H1 (cell line): Measurements from ENCODE around the gene UBE2E2. TPM values are rescaled to one million over a fixed set of nuclear protein-coding genes. Genes with fewer than 3 reads are reported as not detected.

Source experiments
- CTCF ChIA-PET: fragments of 300-600 bp; sonication (Branson Sonifier 250); formaldehyde crosslinking; loops from one replicate; lab custom pipeline; 2021; ENCODE audit not compliant: partially characterized antibody; lab: Charles Lee
- POLR2A ChIA-PET: fragments of 300-600 bp; sonication (Branson Sonifier 250); formaldehyde crosslinking; loops from one replicate; lab custom pipeline; 2021; ENCODE audit warnings: inconsistent platforms; ENCODE audit not compliant: partially characterized antibody; lab: Charles Lee
- DNase-seq, 2 experiments: peaks; one replicate each; pipeline versions ENCODE4 v3.0.0 to v3.0.0-alpha.2; 2010 to 2022; ENCODE audit warnings: low spot score in 2 of 2, low read depth in 1 of 2, mixed read lengths in 1 of 2
- FAIRE-seq: peaks from 2 replicates; lab custom pipeline; 2011; peaks lifted over from hg19 to GRCh38; lab: Jason Lieb, UNC
- H2AFZ ChIP-seq: 2 replicates; pipeline ENCODE4 v1.8.1; 2012; ENCODE audit warnings: low read length, inconsistent platforms
- H2AK5ac ChIP-seq: 2 replicates; pipeline ENCODE4 v1.6.1; 2013; ENCODE audit warnings: low read depth, low read length
- H2BK120ac ChIP-seq: replicated peaks from 2 replicates; pipeline ENCODE3; 2013; ENCODE audit warnings: low read depth, low read length, inconsistent platforms
- H2BK12ac ChIP-seq: 2 replicates; pipeline ENCODE4 v1.6.1; 2013; ENCODE audit warnings: low read depth, low read length
- H2BK15ac ChIP-seq: 2 replicates; pipeline ENCODE4 v1.6.1; 2013; ENCODE audit warnings: low read length
- H2BK20ac ChIP-seq: 2 replicates; pipeline ENCODE4 v1.6.1; 2013; ENCODE audit warnings: low read length
- H2BK5ac ChIP-seq: 2 replicates; pipeline ENCODE4 v1.6.1; 2013; ENCODE audit warnings: low read depth, low read length
- H3K14ac ChIP-seq: 2 replicates; pipeline ENCODE4 v1.6.1; 2013; ENCODE audit warnings: inconsistent platforms; ENCODE audit not compliant: insufficient read length
- H3K18ac ChIP-seq: 2 replicates; pipeline ENCODE4 v1.6.1; 2013; ENCODE audit warnings: low read length; ENCODE audit errors: extremely low read depth
- H3K23ac ChIP-seq: 2 replicates; pipeline ENCODE4 v1.6.1; 2013; ENCODE audit warnings: inconsistent platforms; ENCODE audit not compliant: insufficient read length
- H3K23me2 ChIP-seq: 2 replicates; pipeline ENCODE4 v1.6.1; 2013; ENCODE audit warnings: low read depth, low read length
- H3K27ac ChIP-seq: 2 replicates; pipeline ENCODE4 v1.6.1; 2011; ENCODE audit warnings: low read depth, low read length, inconsistent platforms
- H3K27me3 ChIP-seq, 4 experiments: replicated peaks in 1 of 4; 1 replicate in 1 of 4; 2 replicates in 3 of 4; pipeline versions ENCODE4 v1.6.1 to v1.8.1; 2011 to 2013; ENCODE audit warnings: low read length in 3 of 4, mild to moderate bottlenecking in 3 of 4, inconsistent platforms in 2 of 4, mixed read lengths in 2 of 4, moderate library complexity in 1 of 4; ENCODE audit not compliant: control insufficient read depth in 3 of 4, insufficient read depth in 3 of 4; ENCODE audit errors: extremely low read depth in 1 of 4
- H3K36me3 ChIP-seq, 4 experiments: 2 replicates each; pipeline versions ENCODE4 v1.6.1 to v1.8.1; 2011 to 2013; ENCODE audit warnings: mild to moderate bottlenecking in 4 of 4, low read length in 3 of 4, moderate library complexity in 2 of 4, control low read depth in 1 of 4, inconsistent platforms in 1 of 4; ENCODE audit not compliant: insufficient read depth in 4 of 4, control insufficient read depth in 2 of 4
- H3K4ac ChIP-seq: replicated peaks from 2 replicates; pipeline ENCODE3; 2013; ENCODE audit warnings: low read length, low read depth, mixed read lengths, inconsistent platforms; ENCODE audit not compliant: insufficient read length
- H3K4me1 ChIP-seq, 4 experiments: replicated peaks in 1 of 4; 1 replicate in 1 of 4; 2 replicates in 3 of 4; pipeline versions ENCODE4 v1.6.1 to v1.8.1; 2011 to 2013; ENCODE audit warnings: low read length in 3 of 4, inconsistent platforms in 2 of 4, mixed read lengths in 1 of 4; ENCODE audit not compliant: insufficient read depth in 4 of 4, control insufficient read depth in 3 of 4
- H3K4me2 ChIP-seq, 2 experiments: 2 replicates each; pipeline versions ENCODE4 v1.6.1 to v1.8.1; 2011 to 2013; ENCODE audit warnings: low read depth in 2 of 2, low read length in 2 of 2, control low read depth in 1 of 2, inconsistent platforms in 1 of 2, mild to moderate bottlenecking in 1 of 2; ENCODE audit not compliant: insufficient read depth in 1 of 2
- H3K4me3 ChIP-seq, 4 experiments: fragments of 200-600, 300-600 bp in 1 of 4; sonication (generic), shearing (Covaris generic), sonication (Bioruptor Twin) in 1 of 4; 2 replicates each; pipeline versions ENCODE4 v1.5.1 to v1.8.1; 2011 to 2016; ENCODE audit warnings: low read length in 4 of 4, low read depth in 3 of 4, control low read depth in 2 of 4, inconsistent platforms in 2 of 4, mild to moderate bottlenecking in 2 of 4, mixed read lengths in 1 of 4, moderate library complexity in 1 of 4; ENCODE audit not compliant: insufficient read depth in 2 of 4; ENCODE audit errors: extremely low read depth in 1 of 4
- H3K56ac ChIP-seq: replicated peaks from 2 replicates; pipeline ENCODE3; 2013; ENCODE audit warnings: low read depth, mild to moderate bottlenecking, mixed read lengths, low read length, inconsistent platforms; ENCODE audit not compliant: insufficient read length
- H3K79me1 ChIP-seq: 2 replicates; pipeline ENCODE4 v1.6.1; 2013; ENCODE audit warnings: low read depth, low read length, control low read depth
- H3K79me2 ChIP-seq, 2 experiments: 2 replicates each; pipeline versions ENCODE4 v1.6.1 to v1.8.1; 2012 to 2013; ENCODE audit warnings: low read length in 2 of 2, mild to moderate bottlenecking in 2 of 2, inconsistent platforms in 1 of 2; ENCODE audit not compliant: insufficient read depth in 2 of 2, control insufficient read depth in 1 of 2
- H3K9ac ChIP-seq, 4 experiments: replicated peaks in 1 of 4; 1 replicate in 1 of 4; 2 replicates in 3 of 4; pipeline versions ENCODE4 v1.6.1 to v1.8.1; 2011 to 2013; ENCODE audit warnings: low read depth in 3 of 4, low read length in 3 of 4, control low read depth in 2 of 4, mild to moderate bottlenecking in 2 of 4, moderate library complexity in 2 of 4, inconsistent platforms in 1 of 4; ENCODE audit errors: extremely low read depth in 1 of 4
- H3K9me3 ChIP-seq, 2 experiments: 2 replicates each; pipeline versions ENCODE4 v1.6.1 to v1.8.1; 2012 to 2013; ENCODE audit warnings: mild to moderate bottlenecking in 2 of 2, moderate library complexity in 2 of 2, control low read depth in 1 of 2, inconsistent platforms in 1 of 2, low read depth in 1 of 2, low read length in 1 of 2, mixed read lengths in 1 of 2; ENCODE audit not compliant: insufficient read depth in 2 of 2
- H4K20me1 ChIP-seq, 2 experiments: replicated peaks in 1 of 2; 2 replicates each; pipeline versions ENCODE3 to v1.8.1; 2011 to 2013; ENCODE audit warnings: inconsistent platforms in 2 of 2, low read length in 2 of 2, mild to moderate bottlenecking in 1 of 2; ENCODE audit not compliant: insufficient read depth in 2 of 2, control insufficient read depth in 1 of 2
- H4K5ac ChIP-seq: 2 replicates; pipeline ENCODE4 v1.6.1; 2013; ENCODE audit warnings: low read length, low read depth, mixed read lengths, inconsistent platforms; ENCODE audit not compliant: insufficient read length
- H4K8ac ChIP-seq: 2 replicates; pipeline ENCODE4 v1.8.0; 2013; ENCODE audit warnings: mild to moderate bottlenecking, moderate library complexity, low read length, inconsistent platforms; ENCODE audit not compliant: insufficient read depth; ENCODE audit errors: extremely low read depth
- H4K91ac ChIP-seq: replicated peaks from 2 replicates; pipeline ENCODE3; 2013; ENCODE audit warnings: low read length, mixed read lengths, inconsistent platforms; ENCODE audit not compliant: insufficient read length
- ATF3 ChIP-seq: IDR thresholded peaks from 2 replicates; pipeline ENCODE4 v1.6.1; 2011; ENCODE audit warnings: low read depth, mild to moderate bottlenecking, low read length; ENCODE audit not compliant: insufficient read depth
- CHD1 ChIP-seq: IDR thresholded peaks from 2 replicates; pipeline ENCODE4 v1.6.1; 2012; ENCODE audit warnings: low read depth, low read length, improper control_type of control experiment
- MAX ChIP-seq: IDR thresholded peaks from 2 replicates; pipeline ENCODE4 v1.6.1; 2012; ENCODE audit warnings: inconsistent platforms
- NRF1 ChIP-seq: IDR thresholded peaks from 2 replicates; pipeline ENCODE4 v1.6.1; 2011; ENCODE audit warnings: mild to moderate bottlenecking, low read depth, low read length, improper control_type of control experiment
- RAD21 ChIP-seq, 2 experiments: IDR thresholded peaks in 1 of 2; conservative IDR thresholded peaks in 1 of 2; 2 replicates each; pipeline ENCODE4 v1.6.1; 2011; ENCODE audit warnings: low read depth in 2 of 2, low read length in 2 of 2, improper control_type of control experiment in 1 of 2, inconsistent platforms in 1 of 2, mild to moderate bottlenecking in 1 of 2, moderate library complexity in 1 of 2
- RFX5 ChIP-seq: IDR thresholded peaks from 2 replicates; pipeline ENCODE4 v1.6.1; 2011; ENCODE audit warnings: low read depth, low read length, improper control_type of control experiment, borderline replicate concordance
- SUZ12 ChIP-seq: fragments of 200-600 bp; sonication (generic); IDR thresholded peaks from 2 replicates; pipeline ENCODE4 v1.6.1; 2012; ENCODE audit warnings: mild to moderate bottlenecking, inconsistent platforms, low read length, moderate library complexity, mixed read lengths
- TCF12 ChIP-seq: IDR thresholded peaks from 2 replicates; pipeline ENCODE4 v1.6.1; 2011; ENCODE audit warnings: low read depth, mild to moderate bottlenecking, low read length
- USF2 ChIP-seq: IDR thresholded peaks from 2 replicates; pipeline ENCODE4 v1.6.1; 2011; ENCODE audit warnings: low read length, improper control_type of control experiment
- ZNF274 ChIP-seq: IDR thresholded peaks from 2 replicates; pipeline ENCODE4 v1.7.0; 2012; ENCODE audit warnings: low read length, borderline replicate concordance; ENCODE audit errors: extremely low read depth
- polyA plus RNA-seq, 7 experiments: library from polyadenylated mRNA; depleted of rRNA in 3 of 7; stranded (reverse) in 5 of 7; unstranded in 2 of 7; fragments of >200 nt in 5 of 7; fragments of 200-250 nt in 2 of 7; gene quantifications; 1 replicate in 5 of 7; 2 replicates in 1 of 7; 4 replicates in 1 of 7; pipeline versions ENCODE4 v1.2.1 to v1.2.3, GENCODE V29; 2011 to 2013; ENCODE audit warnings: missing spikeins in 2 of 7, mixed read lengths in 2 of 7
- total RNA-seq: library from RNA; stranded (reverse); fragmentation: NEBNext Ultra II Directional; extraction: Animal tissue kit (Norgen Biotek cat#: 25700); gene quantifications from 2 replicates; pipeline ENCODE4 v1.2.1, GENCODE V29; 2021

Gene UBE2E2
- total and polyA plus RNA-seq, 2 of the 8 experiments (the other 6 are each of a cell fraction or from before 2014, with no cell fraction given) = 57.6 to 70.6 TPM

GRCh38 chr3:23595851-23596250 lies 392.7 kb downstream of the UBE2E2 start:
- Histone ChIP-seq H2BK120ac (no peak overlapping the region), H3K56ac (no peak overlapping the region), H4K91ac (no peak overlapping the region), H4K8ac (no peak overlapping the region), H4K20me1 (no peaks in the 10 kb centered on the region), H2BK20ac (no peak overlapping the region), H3K27ac (no peak overlapping the region), H3K4me2 (no peak overlapping the region), H3K4me1 (peaks cover 0 to 2% (median 0%) of the 10 kb centered on the region in 4 experiments; a peak in 1 of 7 replicates), H2AFZ (no peak overlapping the region), H3K23me2 (no peaks in the 10 kb centered on the region), H3K18ac (no peak overlapping the region), H3K79me2 (no peaks in the 10 kb centered on the region), H3K4me3 (no peak overlapping the region), H2AK5ac (no peak overlapping the region), H3K9ac (no peak overlapping the region), H3K14ac (no peak overlapping the region), H3K4ac (no peak overlapping the region), H3K27me3 (no peaks in the 10 kb centered on the region), H4K5ac (no peak overlapping the region), H3K23ac (no peak overlapping the region), H3K79me1 (no peaks in the 10 kb centered on the region), H2BK5ac (no peak overlapping the region), H3K9me3 (no peaks in the 10 kb centered on the region), H3K36me3 (no peaks in the 10 kb centered on the region), H2BK15ac (no peak overlapping the region), H2BK12ac (no peak overlapping the region)
- FAIRE-seq = no peak
- DNase-seq = no peak
- POLR2A ChIA-PET = no interaction called here
- CTCF ChIA-PET = no interaction called here
- TF ChIP-seq MAX (no peak), NRF1 (no peak), ZNF274 (no peak), ATF3 (no peak), SUZ12 (no peak), RAD21 (IDR thresholded peaks at IDR 0.05 in 1 of 2, conservative IDR thresholded peaks at IDR 0.05 in 1 of 2; ENCODE audit: low read depth in 2 of 2, low read length in 2 of 2) (no peak), TCF12 (no peak), CHD1 (no peak), USF2 (no peak), RFX5 (no peak)
